ENCODE results near the gene XRCC2. TPM values are rescaled to one million over a fixed set of nuclear protein-coding genes. Genes with fewer than 3 reads are reported as not detected.

XRCC2 gene
- total RNA-seq, 1 experiment from 2014 or later, result 5.2 TPM

DNA sequence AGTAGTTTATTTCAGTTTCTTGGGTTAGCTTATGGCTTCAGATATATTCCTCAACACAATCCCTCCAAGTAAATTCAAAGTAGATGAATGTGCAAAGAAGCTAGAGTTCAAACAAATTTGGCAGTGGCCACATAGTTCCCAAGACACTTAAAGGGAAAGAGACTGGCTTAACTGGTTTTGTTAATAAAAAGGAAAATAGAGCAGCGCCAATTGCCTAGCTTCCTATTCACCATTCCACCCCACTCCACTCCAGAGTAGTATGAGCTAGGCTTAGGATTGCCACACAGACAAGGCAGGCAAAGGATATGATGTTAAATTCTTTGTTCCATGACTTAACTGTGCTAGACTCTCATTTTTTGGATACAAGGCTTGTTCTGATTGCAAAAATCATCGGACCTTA, 2.0 kb downstream of the XRCC2 start:
- H3K4me3 Mint-ChIP-seq (ENCODE audit: unreplicated experiment), result no peak overlapping the region
- H3K27me3 Mint-ChIP-seq (ENCODE audit: insufficient read depth, unreplicated experiment), result no peaks in the 10 kb centered on the region
- H3K27ac Mint-ChIP-seq (ENCODE audit: low read depth, unreplicated experiment), result no peak overlapping the region
- peaks cover 7% of the 10 kb centered on the region for H3K4me1 Mint-ChIP-seq (ENCODE audit: insufficient read depth, unreplicated experiment)
- no peaks in the 10 kb centered on the region for H3K9me3 Mint-ChIP-seq (ENCODE audit: unreplicated experiment)
- ChIA-PET POLR2A (interaction anchor here (0.6 to 1.2 kb wide), 4 partner anchors 8 to 942 kb away, joined by 3 to 4 read pairs (median 3); no protein-coding TSS in a partner anchor), CTCF (interaction anchor here (0.6 to 1.2 kb wide), 2 partner anchors 30 to 352 kb away, joined by 3 read pairs; no protein-coding TSS in a partner anchor)
- DNase-seq (ENCODE audit: unreplicated experiment), result no peak
- no TSS peak for BruUV-seq (replicated peaks)
- H3K36me3 Mint-ChIP-seq (ENCODE audit: insufficient read depth, unreplicated experiment), result peaks cover 4% of the 10 kb centered on the region
- intact Hi-C loops (cut with micrococcal nuclease), result loop anchor here (10.0 kb wide), 1 partner anchor 209 kb away; no protein-coding TSS in a partner anchor
- no peak for TF ChIP-seq CTCF (IDR thresholded peaks at IDR 0.05; ENCODE audit: unreplicated experiment)

- H3K27ac Mint-ChIP-seq (ENCODE audit: low read depth, unreplicated experiment), result no peak overlapping the region
- intact Hi-C loops (cut with micrococcal nuclease), result loop anchor here (10.0 kb wide), 1 partner anchor 208 kb away; no protein-coding TSS in a partner anchor
- no peak overlapping the region for H3K4me3 Mint-ChIP-seq (ENCODE audit: unreplicated experiment)
- TF ChIP-seq CTCF (IDR thresholded peaks at IDR 0.05; ENCODE audit: unreplicated experiment), result no peak
- POLR2A ChIA-PET, result interaction anchor here (0.8 kb wide), 1 partner anchor 180 kb away, joined by 3 read pairs; no protein-coding TSS in a partner anchor
- DNase-seq (ENCODE audit: unreplicated experiment), result no peak
- no peaks in the 10 kb centered on the region for H3K9me3 Mint-ChIP-seq (ENCODE audit: unreplicated experiment)
- no TSS peak for BruUV-seq (replicated peaks)
- no peaks in the 10 kb centered on the region for H3K27me3 Mint-ChIP-seq (ENCODE audit: insufficient read depth, unreplicated experiment)
- CTCF ChIA-PET, result interaction anchor here (0.6 to 1.2 kb wide), 3 partner anchors 29 to 284 kb away, joined by 3 to 5 read pairs (median 3); no protein-coding TSS in a partner anchor
- H3K4me1 Mint-ChIP-seq (ENCODE audit: insufficient read depth, unreplicated experiment), result peaks cover 15% of the 10 kb centered on the region
- H3K36me3 Mint-ChIP-seq (ENCODE audit: insufficient read depth, unreplicated experiment), result peaks cover 4% of the 10 kb centered on the region
These were observed 3.3 kb downstream of the XRCC2 start for GRCh38 chr7:152672626-152673025.

DNA sequence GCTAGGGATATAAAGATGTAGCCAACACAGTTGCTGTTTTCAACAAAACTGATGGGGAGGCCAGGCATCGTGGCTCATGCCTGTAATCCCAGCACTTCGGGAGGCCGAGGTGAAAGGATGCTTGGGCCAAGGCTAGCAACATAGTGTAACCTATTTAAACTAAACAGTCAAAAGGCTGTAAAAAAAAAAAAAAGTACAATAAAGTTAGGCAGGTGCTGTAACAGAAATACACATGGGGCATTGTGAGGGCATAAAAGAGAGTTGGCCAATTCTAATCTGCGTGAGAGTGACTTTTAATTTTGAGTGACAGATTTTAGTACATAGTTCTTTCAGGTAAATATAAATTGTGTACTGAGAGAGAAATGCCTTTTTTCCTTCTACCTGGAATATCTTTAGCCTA, 6.2 kb downstream of the XRCC2 start:
- intact Hi-C loops (cut with micrococcal nuclease), result loop anchor here (10.0 kb wide), 1 partner anchor 205 kb away; no protein-coding TSS in a partner anchor
- H3K4me1 Mint-ChIP-seq (ENCODE audit: insufficient read depth, unreplicated experiment), result peaks cover 10% of the 10 kb centered on the region
- CTCF ChIA-PET, result interaction anchor here (0.7 kb wide), 1 partner anchor 206 kb away, joined by 4 read pairs; no protein-coding TSS in a partner anchor
- peaks cover under 1% of the 10 kb centered on the region for H3K36me3 Mint-ChIP-seq (ENCODE audit: insufficient read depth, unreplicated experiment)
- BruUV-seq (replicated peaks), result no TSS peak
- H3K4me3 Mint-ChIP-seq (ENCODE audit: unreplicated experiment), result no peak overlapping the region
- no peak for DNase-seq (ENCODE audit: unreplicated experiment)
- no peaks in the 10 kb centered on the region for H3K9me3 Mint-ChIP-seq (ENCODE audit: unreplicated experiment)
- no peak for TF ChIP-seq CTCF (IDR thresholded peaks at IDR 0.05; ENCODE audit: unreplicated experiment)
- no peaks in the 10 kb centered on the region for H3K27me3 Mint-ChIP-seq (ENCODE audit: insufficient read depth, unreplicated experiment)
- POLR2A ChIA-PET, result no interaction called here
- no peak overlapping the region for H3K27ac Mint-ChIP-seq (ENCODE audit: low read depth, unreplicated experiment)

DNA sequence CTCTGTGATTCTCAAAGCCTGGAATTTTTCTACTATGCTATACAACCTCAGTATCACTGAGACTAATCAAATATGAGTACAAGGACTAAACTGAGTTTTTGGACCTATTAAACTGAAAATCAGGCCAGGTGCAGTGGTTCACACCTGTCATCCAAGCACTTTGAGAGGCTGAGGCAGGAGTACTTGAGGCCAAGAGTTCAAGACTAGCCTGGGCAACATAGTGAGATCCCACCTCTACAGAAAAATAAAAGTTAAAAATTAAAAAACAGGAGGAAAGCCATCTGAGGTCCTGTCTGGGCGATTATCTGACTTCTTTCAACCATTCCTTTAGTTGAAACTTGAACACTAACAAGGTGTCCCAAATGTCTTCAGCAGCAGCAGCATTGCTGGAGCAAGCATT, 7.0 kb downstream of the XRCC2 start:
- H3K4me1 Mint-ChIP-seq (ENCODE audit: insufficient read depth, unreplicated experiment), result peaks cover 16% of the 10 kb centered on the region
- CTCF ChIA-PET, result no interaction called here
- H3K27ac Mint-ChIP-seq (ENCODE audit: low read depth, unreplicated experiment), result no peak overlapping the region
- H3K36me3 Mint-ChIP-seq (ENCODE audit: insufficient read depth, unreplicated experiment), result no peaks in the 10 kb centered on the region
- DNase-seq (ENCODE audit: unreplicated experiment), result no peak
- intact Hi-C loops (cut with micrococcal nuclease), result no loop called here
- H3K4me3 Mint-ChIP-seq (ENCODE audit: unreplicated experiment), result no peak overlapping the region
- no peak for TF ChIP-seq CTCF (IDR thresholded peaks at IDR 0.05; ENCODE audit: unreplicated experiment)
- POLR2A ChIA-PET, result interaction anchor here (1.0 kb wide), 1 partner anchor 205 kb away, joined by 3 read pairs; no protein-coding TSS in a partner anchor
- no TSS peak for BruUV-seq (replicated peaks)
- no peaks in the 10 kb centered on the region for H3K9me3 Mint-ChIP-seq (ENCODE audit: unreplicated experiment)
- no peaks in the 10 kb centered on the region for H3K27me3 Mint-ChIP-seq (ENCODE audit: insufficient read depth, unreplicated experiment)

All from MCF 10A (cell line).